H1 (cell line): Measurements from ENCODE around the gene CYP2W1. TPM values are rescaled to one million over a fixed set of nuclear protein-coding genes. Genes with fewer than 3 reads are reported as not detected.

Source experiments
- ATF2 ChIP-seq: IDR thresholded peaks from 2 replicates; pipeline ENCODE4 v1.6.1; 2012; ENCODE audit warnings: low read length, inconsistent platforms
- CHD7 ChIP-seq: fragments of 300-600 bp; sonication (generic); IDR thresholded peaks from 2 replicates; pipeline ENCODE4 v1.7.1; 2012; ENCODE audit warnings: low read length, moderate library complexity, mild to moderate bottlenecking, inconsistent platforms; ENCODE audit not compliant: insufficient replicate concordance
- CTBP2 ChIP-seq: IDR thresholded peaks from 2 replicates; pipeline ENCODE4 v1.7.0; 2011; ENCODE audit warnings: borderline replicate concordance, mild to moderate bottlenecking, moderate library complexity, mixed read lengths, low read length; ENCODE audit not compliant: insufficient read depth, insufficient read length
- FOSL1 ChIP-seq: IDR thresholded peaks from 2 replicates; pipeline ENCODE4 v1.6.1; 2011; ENCODE audit warnings: mild to moderate bottlenecking, low read depth, low read length, moderate library complexity; ENCODE audit not compliant: insufficient read depth
- NANOG ChIP-seq: IDR thresholded peaks from 2 replicates; pipeline ENCODE4 v1.6.1; 2011; ENCODE audit warnings: low read length, low read depth, mild to moderate bottlenecking, inconsistent platforms; ENCODE audit not compliant: insufficient read depth, poor library complexity, severe bottlenecking
- SP4 ChIP-seq: IDR thresholded peaks from 2 replicates; pipeline ENCODE4 v1.6.1; 2012; ENCODE audit warnings: low read length, inconsistent platforms
- polyA plus RNA-seq, 7 experiments: library from polyadenylated mRNA; depleted of rRNA in 3 of 7; stranded (reverse) in 5 of 7; unstranded in 2 of 7; fragments of >200 nt in 5 of 7; fragments of 200-250 nt in 2 of 7; gene quantifications; 1 replicate in 5 of 7; 2 replicates in 1 of 7; 4 replicates in 1 of 7; pipeline versions ENCODE4 v1.2.1 to v1.2.3, GENCODE V29; 2011 to 2013; ENCODE audit warnings: missing spikeins in 2 of 7, mixed read lengths in 2 of 7
- total RNA-seq: library from RNA; stranded (reverse); fragmentation: NEBNext Ultra II Directional; extraction: Animal tissue kit (Norgen Biotek cat#: 25700); gene quantifications from 2 replicates; pipeline ENCODE4 v1.2.1, GENCODE V29; 2021

CYP2W1 gene
- total and polyA plus RNA-seq, 2 of the 8 experiments (the other 6 are each of a cell fraction or from before 2014, with no cell fraction given) = not detected

- no peak for TF ChIP-seq CHD7
- no peak for TF ChIP-seq NANOG
- no peak for TF ChIP-seq SP4
- no peak for TF ChIP-seq FOSL1
- TF ChIP-seq CTBP2 = no peak
- TF ChIP-seq ATF2 = no peak
- TF ChIP-seq, all 59 proteins: peak for 0
These were observed 43.8 kb downstream of the CYP2W1 start (continued) for GRCh38 chr7:1026721-1027161.
